Erythroblast (primary cell): ENCODE results near the gene ANKRD12.

Source experiments
- GATA1 ChIP-seq: IDR thresholded peaks from 2 replicates; pipeline ENCODE4 v1.6.1; 2011; ENCODE audit warnings: low read depth, mild to moderate bottlenecking, control low read depth, low read length, moderate library complexity
- POLR2A ChIP-seq: IDR thresholded peaks from 2 replicates; pipeline ENCODE4 v1.6.1; 2011; ENCODE audit warnings: mild to moderate bottlenecking, low read length

DNA sequence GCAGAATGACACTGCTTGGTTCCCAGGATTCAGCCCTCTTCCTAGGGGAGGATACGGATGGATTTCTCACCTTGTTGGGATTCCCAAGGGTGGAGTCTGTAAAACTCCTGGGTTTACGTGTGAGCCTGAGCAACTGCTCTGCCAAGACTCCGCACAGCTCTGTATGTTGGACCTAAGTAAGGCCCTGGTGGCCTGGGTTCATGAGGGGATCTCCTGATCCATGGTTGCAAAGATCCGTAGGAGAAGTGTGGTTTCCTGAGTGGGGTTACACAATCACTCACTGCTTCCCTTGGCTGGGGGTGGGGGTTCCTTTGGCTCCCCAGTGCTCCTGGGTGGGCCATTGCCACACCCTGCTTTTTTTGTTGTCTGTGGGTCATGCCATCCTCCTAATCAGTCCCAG, 37.7 kb downstream of the ANKRD12 start:
- no peak for TF ChIP-seq POLR2A
- no peak for TF ChIP-seq GATA1
